ENCODE results near the gene WFDC2.

Gene WFDC2

DNA sequence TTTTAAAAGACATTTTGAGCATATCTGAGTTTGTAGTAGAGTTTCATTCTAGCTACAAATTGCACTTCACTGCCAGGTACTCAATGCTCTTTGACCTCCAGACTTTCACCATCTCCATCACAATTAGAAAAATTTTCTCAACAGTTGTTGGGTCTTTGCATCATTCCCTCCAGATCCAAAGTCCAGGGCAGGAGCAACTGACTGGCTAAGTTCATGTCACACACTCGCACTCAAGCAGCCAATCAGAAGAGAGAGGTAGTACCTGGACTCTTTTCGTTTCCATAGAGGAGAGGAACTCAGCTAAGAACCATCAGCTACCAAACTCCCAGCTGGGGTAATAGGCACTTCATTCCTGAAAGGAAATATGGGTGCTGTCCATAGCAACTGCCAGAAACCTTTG lies 36.8 kb downstream of the WFDC2 start:
- Histone ChIP-seq H3K27ac (no peak overlapping the region), H3K4me3 (no peak overlapping the region)
- TF ChIP-seq, protein P1, sequence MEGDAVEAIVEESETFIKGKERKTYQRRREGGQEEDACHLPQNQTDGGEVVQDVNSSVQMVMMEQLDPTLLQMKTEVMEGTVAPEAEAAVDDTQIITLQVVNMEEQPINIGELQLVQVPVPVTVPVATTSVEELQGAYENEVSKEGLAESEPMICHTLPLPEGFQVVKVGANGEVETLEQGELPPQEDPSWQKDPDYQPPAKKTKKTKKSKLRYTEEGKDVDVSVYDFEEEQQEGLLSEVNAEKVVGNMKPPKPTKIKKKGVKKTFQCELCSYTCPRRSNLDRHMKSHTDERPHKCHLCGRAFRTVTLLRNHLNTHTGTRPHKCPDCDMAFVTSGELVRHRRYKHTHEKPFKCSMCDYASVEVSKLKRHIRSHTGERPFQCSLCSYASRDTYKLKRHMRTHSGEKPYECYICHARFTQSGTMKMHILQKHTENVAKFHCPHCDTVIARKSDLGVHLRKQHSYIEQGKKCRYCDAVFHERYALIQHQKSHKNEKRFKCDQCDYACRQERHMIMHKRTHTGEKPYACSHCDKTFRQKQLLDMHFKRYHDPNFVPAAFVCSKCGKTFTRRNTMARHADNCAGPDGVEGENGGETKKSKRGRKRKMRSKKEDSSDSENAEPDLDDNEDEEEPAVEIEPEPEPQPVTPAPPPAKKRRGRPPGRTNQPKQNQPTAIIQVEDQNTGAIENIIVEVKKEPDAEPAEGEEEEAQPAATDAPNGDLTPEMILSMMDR (IDR thresholded peaks at IDR 0.05), result no peak
- no peak for DNase-seq (ENCODE audit: low spot score)

DNA sequence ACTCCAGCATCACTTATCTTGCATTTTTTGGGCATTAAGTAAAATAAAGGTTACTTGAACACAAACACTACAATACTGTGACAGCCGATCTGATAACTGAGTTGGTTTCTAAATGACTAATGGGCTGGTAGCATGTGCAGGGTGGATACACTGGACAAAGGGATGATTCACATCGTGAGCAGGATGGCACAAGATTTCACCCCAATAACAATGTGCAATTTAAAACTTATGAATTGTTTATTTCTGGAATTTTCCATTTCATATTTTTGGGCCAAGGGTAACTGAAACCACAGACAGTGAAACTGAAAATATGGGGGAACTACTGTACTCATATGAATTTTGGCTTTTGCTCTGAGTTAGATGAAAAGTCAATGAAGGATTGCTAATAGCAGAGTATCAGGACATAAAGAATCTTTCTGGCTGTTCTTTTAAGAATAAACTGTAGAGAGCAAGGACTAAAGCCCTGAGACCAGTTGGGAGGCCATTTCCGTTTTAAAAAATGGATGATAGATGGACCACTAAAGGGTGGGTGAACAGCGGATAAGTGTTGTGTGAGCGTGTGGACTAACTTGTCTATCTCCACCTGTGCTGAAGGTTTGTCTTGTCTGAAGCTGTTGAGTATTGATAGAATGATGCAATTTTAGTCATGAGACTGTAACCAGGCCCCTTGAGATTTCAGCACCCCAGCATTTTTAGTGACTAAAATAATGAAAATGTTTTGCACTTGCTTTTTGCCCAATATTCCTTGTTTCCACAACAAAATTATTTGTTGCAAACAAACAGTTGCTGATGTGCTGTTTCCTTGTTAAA lies 37.7 kb downstream of the WFDC2 start:
- Histone ChIP-seq H3K27ac (no peak overlapping the region), H3K4me3 (no peak overlapping the region)
- TF ChIP-seq, protein P1 (IDR thresholded peaks at IDR 0.05), result no peak
- no peak for DNase-seq (ENCODE audit: low spot score)

DNA sequence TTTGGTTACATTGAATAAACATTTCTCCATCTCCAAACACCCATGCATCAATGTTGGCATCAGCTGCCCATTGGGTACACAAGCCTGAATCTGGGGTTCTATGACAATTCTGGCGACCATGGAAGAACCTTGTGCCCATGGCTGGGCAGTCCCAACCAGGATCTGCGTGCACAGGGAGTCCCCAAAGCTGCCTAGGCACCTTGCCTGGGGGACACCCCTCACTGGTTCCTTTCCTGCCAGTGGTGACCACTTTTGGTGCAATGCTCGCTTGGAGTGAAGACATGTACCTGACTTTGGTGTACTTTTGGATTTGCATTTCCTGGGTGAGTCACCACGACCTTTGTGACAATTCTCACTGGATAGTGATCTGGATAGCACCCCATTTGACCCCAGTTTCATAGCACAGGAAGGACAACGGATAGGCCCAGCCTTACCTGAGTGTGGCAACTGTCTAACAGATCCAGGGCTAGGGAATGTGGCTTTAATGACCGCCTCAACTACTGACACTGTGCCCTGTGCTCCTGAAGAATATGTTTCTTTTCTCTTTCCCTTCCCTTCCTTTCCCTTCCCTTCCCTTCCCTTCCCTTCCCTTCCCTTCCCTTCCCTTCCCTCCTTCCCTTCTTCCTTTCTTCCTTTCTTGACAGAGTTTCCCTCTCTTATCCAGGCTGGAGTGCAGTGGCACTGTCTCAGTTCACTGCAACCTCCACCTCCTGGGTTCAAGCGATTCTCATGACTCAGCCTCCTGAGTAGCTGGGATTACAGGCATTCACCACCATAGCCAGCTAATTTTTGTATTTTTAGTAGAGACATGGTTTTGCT lies 38.7 kb downstream of the WFDC2 start:
- Histone ChIP-seq H3K4me3 (no peak overlapping the region), H3K27ac (no peak overlapping the region)
- TF ChIP-seq, protein P1 (IDR thresholded peaks at IDR 0.05), result no peak
- DNase-seq (ENCODE audit: low spot score), result no peak

DNA sequence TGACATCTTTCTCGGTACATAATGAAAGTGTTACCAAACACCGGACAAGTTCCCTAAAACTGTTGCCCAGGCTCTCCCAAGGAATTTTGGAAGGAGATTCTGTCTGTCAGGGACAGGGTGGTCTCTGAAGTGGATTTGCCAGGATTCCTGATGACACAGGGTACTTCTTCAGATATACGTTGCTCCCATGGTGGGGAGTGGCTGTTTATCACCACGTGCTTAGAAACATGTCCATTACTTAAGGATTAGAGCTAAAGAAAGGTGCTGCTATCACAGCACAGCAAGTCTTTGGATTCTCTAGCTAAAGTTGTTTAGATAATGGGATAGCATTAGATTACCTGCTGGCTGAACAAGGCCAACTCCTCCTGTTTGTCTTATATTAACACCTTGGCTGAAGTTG lies 39.5 kb downstream of the WFDC2 start:
- TF ChIP-seq, protein P1 (IDR thresholded peaks at IDR 0.05), result no peak
- Histone ChIP-seq H3K27ac (no peak overlapping the region), H3K4me3 (no peak overlapping the region)
- DNase-seq (ENCODE audit: low spot score), result no peak

DNA sequence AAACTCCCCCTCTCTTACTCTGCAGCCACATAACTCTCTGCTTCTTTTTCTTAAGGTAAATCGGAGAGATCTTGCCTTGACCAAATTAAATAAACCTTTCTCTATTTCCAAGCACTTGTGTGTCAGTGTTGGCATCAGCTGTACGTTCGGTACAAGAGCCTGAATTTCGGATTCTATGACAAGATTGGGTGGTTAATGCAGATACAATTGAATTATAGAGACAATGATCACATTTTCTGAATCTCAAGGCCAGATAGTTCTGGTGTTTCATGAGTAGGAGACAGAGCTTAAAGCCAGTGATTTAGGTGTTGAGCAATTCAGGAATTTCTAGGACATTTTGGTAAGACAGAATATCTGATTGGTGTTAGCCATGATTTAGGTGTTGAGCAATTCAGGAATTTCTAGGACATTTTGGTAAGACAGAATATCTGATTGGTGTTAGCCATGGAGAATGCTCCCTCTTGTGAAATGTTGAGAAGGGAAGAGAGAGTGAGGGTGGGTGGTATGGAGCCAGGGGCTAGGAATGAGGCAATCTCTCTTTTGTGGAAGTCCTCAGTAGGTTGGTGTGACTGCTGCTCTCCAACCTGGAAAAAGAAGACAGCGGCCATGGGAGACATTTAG lies 40.8 kb downstream of the WFDC2 start:
- H3K4me3 ChIP-seq, result no peak overlapping the region
- TF ChIP-seq, protein P1 (IDR thresholded peaks at IDR 0.05), result no peak
- no peak for DNase-seq (ENCODE audit: low spot score)
- H3K27ac ChIP-seq, result no peak overlapping the region

DNA sequence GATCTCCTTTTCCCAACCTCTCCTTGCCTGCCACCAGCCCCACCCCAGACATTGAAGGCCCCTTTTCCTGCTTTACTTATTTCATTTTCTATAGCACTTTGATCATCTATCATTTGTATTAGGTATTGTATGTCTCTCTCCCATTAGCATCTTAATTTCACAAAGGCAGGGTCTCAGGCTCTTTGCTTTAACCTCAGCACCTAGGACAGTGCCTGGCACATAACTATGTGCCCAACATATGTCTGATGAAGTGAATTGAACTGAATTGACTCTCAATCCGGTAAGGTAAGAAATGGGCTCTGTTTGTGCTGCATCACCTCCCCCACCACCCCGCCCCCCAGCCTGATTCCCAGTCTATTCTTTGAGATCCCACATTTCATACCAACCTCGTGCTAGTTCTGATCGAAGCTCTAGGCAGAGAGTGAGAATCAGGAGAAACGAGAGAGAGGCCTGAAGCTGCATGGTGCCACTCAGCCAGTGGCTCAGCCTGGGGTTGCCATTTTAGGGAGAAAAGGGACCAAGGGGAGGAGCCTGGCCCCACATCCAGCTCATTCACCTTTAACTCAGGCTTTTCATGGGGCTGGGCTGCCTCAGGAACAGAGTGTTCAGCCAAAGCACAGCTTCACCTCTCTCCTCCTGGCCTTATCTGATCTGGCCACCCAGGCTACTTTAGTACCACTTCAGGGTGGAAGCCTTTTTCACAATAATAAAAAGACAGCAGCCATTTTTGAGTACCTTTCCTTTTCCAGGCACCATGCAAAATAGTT lies 45.8 kb downstream of the WFDC2 start, which contains the start of gene SPINT3:
SPINT3 (minus strand) TSS at position 476 of the 767 bp plus-strand sequence; CDS start at position 462, 14 bp downstream.
- no peak within 1 kb of the TSS for H3K27ac ChIP-seq

More for the DNA sequence above, 45.8 kb downstream of the WFDC2 start, which contains the start of gene SPINT3:
- DNase-seq (ENCODE audit: low spot score), result no peak
- TF ChIP-seq, protein P1 (IDR thresholded peaks at IDR 0.05), result no peak
- H3K4me3 ChIP-seq, result no peak within 1 kb of the TSS
